Measurements from ENCODE around the gene KIF6. TPM values are rescaled to one million over a fixed set of nuclear protein-coding genes. Genes with fewer than 3 reads are reported as not detected.
A peak's percentile ranks its signal among the peaks of the same experiment; 100 is the strongest.
"Not testable (repeated sequence)": the region's sequence is repeated elsewhere in the genome, so short reads cannot be mapped to it uniquely, and the experiment has no call there.

The KIF6 gene
- total RNA-seq, 2 donors from 2014 or later: 0.46 TPM; not detected in 1

DNA sequence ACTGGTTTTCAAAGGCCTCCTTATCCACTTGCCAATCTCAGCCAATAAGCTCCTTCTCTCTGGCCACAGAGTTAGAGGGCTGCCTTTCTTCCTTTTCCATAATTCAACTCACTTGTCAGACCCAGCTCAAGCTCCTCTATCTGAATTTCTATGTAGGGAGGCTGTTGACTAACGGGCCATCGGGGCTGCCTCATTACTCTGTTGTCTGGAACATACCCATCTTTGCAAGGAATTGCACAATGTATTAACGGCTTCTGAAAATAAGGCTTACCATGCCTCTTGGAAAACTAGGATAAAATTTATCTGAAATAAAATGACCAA, 28.5 kb upstream of the KIF6 start:
- Mint-ChIP-seq H3K27ac (no peak overlapping the region), H3K36me3 (ENCODE audit: insufficient read depth in 2 of 2) (no peaks in the 10 kb centered on the region), H3K9me3 (no peaks in the 10 kb centered on the region), H3K4me1 (ENCODE audit: low read depth) (no peaks in the 10 kb centered on the region), H3K4me3 (no peak overlapping the region), H3K27me3 (ENCODE audit: low read depth) (peaks cover 23% of the 10 kb centered on the region)
- DNase-seq (no peak), ATAC-seq (replicated peaks in 1 of 2) (no peak)

DNA sequence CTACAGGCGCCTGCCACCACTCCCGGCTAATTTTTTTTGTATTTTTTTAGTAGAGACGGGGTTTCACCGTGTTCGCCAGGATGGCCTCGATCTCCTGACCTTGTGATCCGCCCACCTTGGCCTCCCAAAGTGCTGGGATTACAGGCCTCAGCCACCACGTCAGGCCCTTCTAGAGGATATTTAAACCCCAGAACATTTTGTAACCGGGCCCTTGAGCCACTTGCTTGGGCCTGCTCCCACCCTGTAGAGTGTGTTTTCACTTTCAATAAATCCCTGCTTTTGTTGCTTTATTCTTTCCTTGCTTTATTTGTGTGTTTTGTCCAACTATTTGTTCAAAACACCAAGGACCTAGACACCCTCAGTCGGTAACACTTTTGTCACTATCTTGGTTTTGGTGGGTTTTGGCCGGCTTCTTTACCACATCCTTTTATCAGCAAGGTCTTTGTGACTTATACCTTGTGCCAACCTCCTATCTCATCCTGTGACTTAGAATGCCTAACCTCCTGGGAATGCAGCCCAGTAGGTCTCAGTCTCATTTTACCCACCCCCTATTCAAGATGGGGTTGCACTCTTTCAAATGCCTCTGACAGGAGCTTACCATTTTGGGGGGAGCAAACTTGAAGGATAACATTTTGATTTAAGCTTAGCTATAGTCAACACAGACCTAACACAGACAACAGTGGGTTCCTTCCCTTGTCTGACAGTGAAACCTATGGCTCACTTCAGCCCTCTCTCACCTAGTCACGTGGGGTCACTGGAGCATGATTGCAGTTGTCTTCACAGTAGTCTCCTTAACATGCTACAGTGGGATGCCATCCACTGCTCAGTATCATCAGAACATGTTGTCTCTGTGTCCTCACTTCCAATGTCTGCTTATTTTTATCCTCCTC, 27.9 kb upstream of the KIF6 start:
- ATAC-seq (replicated peaks in 1 of 2) (no peak), DNase-seq (no peak)
- no peaks in the 10 kb centered on the region for H3K36me3 Mint-ChIP-seq (ENCODE audit: insufficient read depth in 2 of 2)
- H3K27ac Mint-ChIP-seq: no peak overlapping the region
- no peak overlapping the region for H3K4me3 Mint-ChIP-seq
- H3K4me1 Mint-ChIP-seq (ENCODE audit: low read depth): no peaks in the 10 kb centered on the region
- no peaks in the 10 kb centered on the region for H3K9me3 Mint-ChIP-seq
- peaks cover 23% of the 10 kb centered on the region for H3K27me3 Mint-ChIP-seq (ENCODE audit: low read depth)

DNA sequence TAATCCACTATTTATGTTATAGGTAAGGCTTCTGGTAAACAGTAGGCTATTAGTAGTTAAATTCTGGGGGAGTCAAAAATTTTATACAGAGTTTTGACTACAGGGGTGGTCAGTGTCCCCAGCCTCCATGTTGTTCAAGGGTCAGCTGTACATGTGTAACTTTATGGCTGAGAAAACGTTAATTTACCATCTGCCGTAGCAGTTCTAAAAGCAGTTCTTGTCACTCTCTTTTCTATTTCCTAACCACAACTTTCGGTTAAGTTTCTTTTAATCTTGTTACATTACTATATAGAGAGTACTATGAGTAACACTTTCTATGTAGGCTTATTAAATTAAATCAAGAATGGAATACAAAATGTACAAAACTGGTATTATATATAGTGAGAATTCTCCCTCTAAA, 21.6 kb upstream of the KIF6 start:
- Mint-ChIP-seq H3K27ac (no peak overlapping the region), H3K36me3 (ENCODE audit: insufficient read depth in 2 of 2) (no peaks in the 10 kb centered on the region), H3K4me3 (no peak overlapping the region), H3K4me1 (ENCODE audit: low read depth) (no peaks in the 10 kb centered on the region), H3K9me3 (peaks cover 0 to 2% of the 10 kb centered on the region in 2 donors), H3K27me3 (ENCODE audit: low read depth) (peaks cover 9% of the 10 kb centered on the region)
- no peak for DNase-seq
- no peak for ATAC-seq (replicated peaks in 1 of 2)

- H3K4me3 Mint-ChIP-seq: no peak overlapping the region
- H3K27me3 Mint-ChIP-seq (ENCODE audit: low read depth): peaks cover 29% of the 10 kb centered on the region
- no peak overlapping the region for H3K27ac Mint-ChIP-seq
- no peaks in the 10 kb centered on the region for H3K4me1 Mint-ChIP-seq (ENCODE audit: low read depth)
- ATAC-seq (replicated peaks in 1 of 2): no peak
- H3K36me3 Mint-ChIP-seq (ENCODE audit: insufficient read depth in 2 of 2): no peaks in the 10 kb centered on the region
- DNase-seq: no peak
- peaks cover 3 to 4% of the 10 kb centered on the region in 2 donors for H3K9me3 Mint-ChIP-seq
These were observed 8.5 kb upstream of the KIF6 start for GRCh38 chr6:39733704-39734103.

DNA sequence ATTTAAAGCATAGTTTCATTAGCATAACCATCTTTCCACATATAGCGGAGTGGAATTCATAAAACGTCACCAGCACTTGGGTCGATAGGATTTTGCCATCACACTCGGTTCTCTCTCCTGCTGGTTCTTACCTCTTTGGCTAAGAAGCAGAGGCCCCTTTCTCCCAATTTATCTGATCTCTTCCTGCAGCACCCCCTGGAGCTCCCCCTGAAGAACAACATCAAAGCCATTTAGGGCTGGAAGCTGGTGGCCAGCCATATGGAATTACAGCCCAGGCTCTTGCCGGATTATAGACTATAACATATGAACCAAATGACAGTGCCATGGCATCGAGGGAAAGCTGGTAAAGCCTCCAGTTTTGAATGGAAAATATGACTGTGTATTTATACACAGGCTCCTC, 6.4 kb upstream of the KIF6 start:
- peaks cover 29% of the 10 kb centered on the region for H3K27me3 Mint-ChIP-seq (ENCODE audit: low read depth)
- H3K4me3 Mint-ChIP-seq: no peak overlapping the region
- DNase-seq (no peak), ATAC-seq (replicated peaks in 1 of 2) (no peak)
- no peaks in the 10 kb centered on the region for H3K9me3 Mint-ChIP-seq
- H3K4me1 Mint-ChIP-seq (ENCODE audit: low read depth): no peaks in the 10 kb centered on the region
- H3K36me3 Mint-ChIP-seq (ENCODE audit: insufficient read depth in 2 of 2): no peaks in the 10 kb centered on the region
- H3K27ac Mint-ChIP-seq: no peak overlapping the region

DNA sequence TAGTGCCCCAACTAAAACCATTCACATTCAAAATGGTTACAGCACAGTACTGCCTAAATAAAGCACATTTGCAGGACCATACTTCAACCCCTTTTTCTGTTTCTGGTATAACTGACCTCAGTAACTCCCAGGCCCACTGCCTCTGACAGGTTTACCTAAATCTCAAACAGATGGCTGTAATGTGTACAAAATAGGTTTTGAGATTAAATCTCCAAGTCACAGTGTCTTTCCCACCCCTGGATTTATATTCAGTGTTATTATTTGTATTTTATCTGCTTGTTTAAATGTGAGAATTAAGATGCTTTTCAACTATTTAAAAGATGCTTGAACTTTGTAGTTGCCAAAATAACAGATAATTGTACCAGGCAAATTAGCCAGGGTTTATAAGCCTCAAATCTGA, 4.7 kb upstream of the KIF6 start:
- no peak for ATAC-seq (replicated peaks in 1 of 2)
- Mint-ChIP-seq H3K4me3 (no peak overlapping the region), H3K27me3 (ENCODE audit: low read depth) (peaks cover 18% of the 10 kb centered on the region), H3K9me3 (no peaks in the 10 kb centered on the region), H3K36me3 (ENCODE audit: insufficient read depth in 2 of 2) (no peaks in the 10 kb centered on the region), H3K27ac (no peak overlapping the region), H3K4me1 (ENCODE audit: low read depth) (no peaks in the 10 kb centered on the region)
- DNase-seq: no peak

DNA sequence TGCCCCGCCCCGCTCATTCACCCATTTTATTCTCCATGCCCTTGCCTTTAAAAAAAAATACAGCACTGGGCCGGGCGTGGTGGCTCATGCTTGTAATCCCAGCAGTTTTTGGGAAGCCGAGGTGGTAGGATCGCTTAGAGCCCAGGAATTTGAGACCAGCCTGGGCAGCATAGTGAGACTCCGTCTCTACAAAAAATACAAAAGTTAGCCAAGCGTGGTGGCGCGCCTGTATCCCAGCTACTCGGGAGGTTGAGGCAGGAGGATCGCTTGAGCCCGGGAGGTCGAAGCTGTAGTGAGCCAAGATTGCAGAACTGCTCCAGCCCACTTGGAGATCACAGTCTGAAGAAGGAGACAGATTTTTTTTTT, 407 bp upstream of the KIF6 start:
- DNase-seq: no peak
- Mint-ChIP-seq H3K9me3 (no peaks in the 10 kb centered on the region), H3K4me3 (peak overlapping the region; percentile 92 to 93), H3K4me1 (ENCODE audit: low read depth) (peaks cover 4% of the 10 kb centered on the region), H3K27ac (no peak overlapping the region), H3K36me3 (ENCODE audit: insufficient read depth in 2 of 2) (no peaks in the 10 kb centered on the region), H3K27me3 (ENCODE audit: low read depth) (no peaks in the 10 kb centered on the region)
- ATAC-seq (replicated peaks in 1 of 2): no peak

GRCh38 chr6:39723350-39723749, 1.9 kb downstream of the KIF6 start:
- not testable (repeated sequence) for H3K4me1 Mint-ChIP-seq (ENCODE audit: low read depth); H3K9me3 Mint-ChIP-seq; DNase-seq; H3K4me3 Mint-ChIP-seq; H3K36me3 Mint-ChIP-seq (ENCODE audit: insufficient read depth in 2 of 2); H3K27me3 Mint-ChIP-seq (ENCODE audit: low read depth); H3K27ac Mint-ChIP-seq; ATAC-seq (replicated peaks in 1 of 2)

DNA sequence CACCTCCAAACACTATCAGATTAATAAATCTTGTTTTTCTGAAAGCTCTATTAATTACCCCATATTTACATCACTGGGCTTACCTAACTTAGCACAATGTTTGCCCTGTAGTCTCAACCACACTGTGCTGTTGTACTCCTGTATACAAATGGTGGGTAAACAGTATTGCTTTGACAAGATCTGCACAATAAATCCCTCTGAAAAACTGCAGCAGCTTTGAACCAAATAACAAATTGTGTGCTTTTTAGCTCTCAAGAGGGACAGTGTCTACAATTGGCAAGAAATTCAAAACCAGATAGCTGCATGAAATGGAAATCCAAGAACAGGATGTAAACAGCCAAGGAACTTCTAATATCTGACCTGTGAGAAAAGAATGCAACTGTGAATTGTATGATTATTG, 10.4 kb downstream of the KIF6 start:
- Mint-ChIP-seq H3K27me3 (ENCODE audit: low read depth) (peaks cover 7% of the 10 kb centered on the region), H3K4me3 (no peak overlapping the region), H3K27ac (no peak overlapping the region), H3K4me1 (ENCODE audit: low read depth) (no peaks in the 10 kb centered on the region), H3K9me3 (no peaks in the 10 kb centered on the region), H3K36me3 (ENCODE audit: insufficient read depth in 2 of 2) (no peaks in the 10 kb centered on the region)
- no peak for ATAC-seq (replicated peaks in 1 of 2)
- no peak for DNase-seq

GRCh38 chr6:39707962-39708683, 17.1 kb downstream of the KIF6 start:
- no peaks in the 10 kb centered on the region for H3K4me1 Mint-ChIP-seq (ENCODE audit: low read depth)
- no peaks in the 10 kb centered on the region for H3K36me3 Mint-ChIP-seq (ENCODE audit: insufficient read depth in 2 of 2)
- DNase-seq (no peak), ATAC-seq (replicated peaks in 1 of 2) (no peak)
- no peaks in the 10 kb centered on the region for H3K9me3 Mint-ChIP-seq
- H3K27ac Mint-ChIP-seq: no peak overlapping the region
- peaks cover 7% of the 10 kb centered on the region for H3K27me3 Mint-ChIP-seq (ENCODE audit: low read depth)
- no peak overlapping the region for H3K4me3 Mint-ChIP-seq

DNA sequence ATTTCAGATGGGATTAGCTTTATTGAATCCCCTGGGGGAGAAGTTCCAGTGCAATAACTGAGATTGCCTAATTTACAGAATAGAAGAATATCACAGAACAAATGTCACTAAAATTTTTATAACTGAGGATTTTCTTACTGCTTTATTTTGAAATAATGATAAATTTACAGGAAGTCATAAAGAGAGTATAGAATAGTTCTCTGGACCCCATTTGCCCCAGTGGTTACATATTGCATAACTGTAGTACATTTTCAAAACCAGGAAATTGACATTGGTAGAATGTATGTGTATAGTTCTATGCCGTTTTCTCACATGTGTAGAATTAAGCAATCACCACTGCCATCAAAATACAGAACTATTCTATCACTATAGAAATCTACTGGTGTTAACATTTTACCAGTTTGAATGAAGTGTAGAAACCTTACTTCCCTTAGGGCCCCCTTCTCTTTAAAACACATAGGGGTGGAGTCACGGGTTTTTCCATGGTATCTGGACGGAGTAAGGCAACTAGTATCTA, 18.3 kb downstream of the KIF6 start:
- Mint-ChIP-seq H3K27me3 (ENCODE audit: low read depth) (peaks cover 7% of the 10 kb centered on the region), H3K9me3 (no peaks in the 10 kb centered on the region), H3K27ac (no peak overlapping the region), H3K4me1 (ENCODE audit: low read depth) (no peaks in the 10 kb centered on the region), H3K36me3 (ENCODE audit: insufficient read depth in 2 of 2) (no peaks in the 10 kb centered on the region), H3K4me3 (no peak overlapping the region)
- ATAC-seq (replicated peaks in 1 of 2): no peak
- no peak for DNase-seq

DNA sequence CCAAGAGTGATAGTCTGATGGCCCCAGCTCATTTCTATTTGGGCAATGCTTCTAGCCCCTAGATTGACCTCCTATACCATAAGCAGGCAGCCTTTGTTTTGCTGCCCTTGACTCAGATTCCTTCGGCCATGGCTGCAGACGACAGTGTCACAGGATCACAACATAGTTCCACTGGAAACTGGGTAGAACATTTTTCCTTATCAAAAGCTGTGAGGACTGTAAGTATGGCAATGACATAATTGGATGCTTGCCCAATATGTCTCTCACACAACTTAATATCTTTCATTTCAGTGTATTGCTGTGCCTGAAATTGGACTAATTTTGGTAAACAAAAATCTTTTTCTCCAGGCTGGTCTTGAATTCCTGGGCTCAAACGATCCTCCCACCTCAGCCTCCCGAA, 22.9 kb downstream of the KIF6 start:
- DNase-seq (no peak), ATAC-seq (replicated peaks in 1 of 2) (no peak)
- Mint-ChIP-seq H3K27ac (no peak overlapping the region), H3K4me3 (no peak overlapping the region), H3K36me3 (ENCODE audit: insufficient read depth in 2 of 2) (no peaks in the 10 kb centered on the region), H3K9me3 (no peaks in the 10 kb centered on the region), H3K4me1 (ENCODE audit: low read depth) (no peaks in the 10 kb centered on the region), H3K27me3 (ENCODE audit: low read depth) (no peaks in the 10 kb centered on the region)

DNA sequence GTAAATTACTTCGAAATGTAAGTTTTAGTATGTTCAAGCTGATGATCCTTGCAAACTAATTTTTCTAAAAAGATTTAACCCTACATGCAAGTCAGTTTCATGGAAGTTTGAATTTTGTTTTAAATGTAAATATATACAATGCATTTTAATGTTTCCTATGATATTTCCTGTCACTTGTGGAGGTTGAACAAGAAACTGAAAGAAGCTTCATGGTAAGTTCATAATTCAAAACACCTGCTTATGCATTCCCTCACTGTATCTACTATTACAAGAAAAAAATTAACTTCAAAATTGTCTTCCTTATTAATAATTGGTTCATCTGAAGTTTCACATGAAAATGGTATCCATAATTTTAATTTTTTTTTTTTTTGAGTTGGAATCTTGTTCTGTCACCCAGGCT, 24.8 kb downstream of the KIF6 start:
- Mint-ChIP-seq H3K27ac (no peak overlapping the region), H3K27me3 (ENCODE audit: low read depth) (no peaks in the 10 kb centered on the region), H3K36me3 (ENCODE audit: insufficient read depth in 2 of 2) (no peaks in the 10 kb centered on the region), H3K4me3 (no peak overlapping the region), H3K4me1 (ENCODE audit: low read depth) (no peaks in the 10 kb centered on the region), H3K9me3 (no peaks in the 10 kb centered on the region)
- ATAC-seq (replicated peaks in 1 of 2) (no peak), DNase-seq (no peak)
